Measurements from ENCODE around the gene ACTMAP. TPM values are rescaled to one million over a fixed set of nuclear protein-coding genes. Genes with fewer than 3 reads are reported as not detected.

ACTMAP gene
- total RNA-seq, 2 experiments from 2014 or later: 5.0 to 54.8 TPM

GRCh38 chr19:40743926-40744325, 6.4 kb downstream of the ACTMAP start:
- TF ChIP-seq CTCF (conservative IDR thresholded peaks at IDR 0.05; ENCODE audit: low read length) (no peak), EZH2phosphoT487 (IDR thresholded peaks at IDR 0.05; ENCODE audit: borderline replicate concordance, low read depth, low read length) (no peak)
- intact Hi-C loops (cut with micrococcal nuclease; ENCODE audit: unreplicated experiment): no loop called here
- H3K9me2 ChIP-seq (ENCODE audit: insufficient read depth, low read length): no peaks in the 10 kb centered on the region
- peaks cover 6% of the 10 kb centered on the region; the same call in 1 of the 2 replicates for H3K79me2 ChIP-seq (ENCODE audit: insufficient read depth, low read depth, low read length)
- H3K27ac ChIP-seq (ENCODE audit: low read depth, low read length, poor library complexity, severe bottlenecking): no peak overlapping the region
- H4K20me1 ChIP-seq (ENCODE audit: insufficient read depth, low read length): no peaks in the 10 kb centered on the region
- CTCF ChIA-PET (ENCODE audit: unreplicated experiment): no interaction called here
- peaks cover 13% of the 10 kb centered on the region for H3K4me1 ChIP-seq (ENCODE audit: insufficient read depth, low read length, poor library complexity, severe bottlenecking)
- no peak for DNase-seq (ENCODE audit: low spot score)
- no peak overlapping the region for H2AFZ ChIP-seq (ENCODE audit: low read length)
- BruUV-seq (replicated peaks): no TSS peak
- POLR2A ChIA-PET: interaction anchor here (0.9 kb wide), 1 partner anchor 17 kb away, joined by 3 read pairs; no protein-coding TSS in a partner anchor
- no peak overlapping the region for H3K4me2 ChIP-seq (ENCODE audit: low read length)
- peaks cover 10% of the 10 kb centered on the region; the same call in 1 of the 2 replicates for H3K36me3 ChIP-seq (ENCODE audit: insufficient read depth, low read length)
- H3K4me3 ChIP-seq (ENCODE audit: low read depth, low read length, poor library complexity, severe bottlenecking): no peak overlapping the region
- H3K9me3 ChIP-seq (ENCODE audit: low read length): no peaks in the 10 kb centered on the region

GRCh38 chr19:40742886-40743285, 7.4 kb downstream of the ACTMAP start:
- CTCF ChIA-PET (ENCODE audit: unreplicated experiment): no interaction called here

More at GRCh38 chr19:40742886-40743285, 7.4 kb downstream of the ACTMAP start:
- Histone ChIP-seq H3K79me2 (ENCODE audit: insufficient read depth, low read depth, low read length) (peaks cover 4% of the 10 kb centered on the region; the same call in 1 of the 2 replicates), H3K9me3 (ENCODE audit: low read length) (no peaks in the 10 kb centered on the region), H3K36me3 (ENCODE audit: insufficient read depth, low read length) (peaks cover 10% of the 10 kb centered on the region; the same call in 1 of the 2 replicates), H3K4me3 (ENCODE audit: low read depth, low read length, poor library complexity, severe bottlenecking) (no peak overlapping the region), H3K27ac (ENCODE audit: low read depth, low read length, poor library complexity, severe bottlenecking) (no peak overlapping the region), H3K4me2 (ENCODE audit: low read length) (no peak overlapping the region), H2AFZ (ENCODE audit: low read length) (no peak overlapping the region), H3K4me1 (ENCODE audit: insufficient read depth, low read length, poor library complexity, severe bottlenecking) (peaks cover 3% of the 10 kb centered on the region), H3K9me2 (ENCODE audit: insufficient read depth, low read length) (no peaks in the 10 kb centered on the region), H4K20me1 (ENCODE audit: insufficient read depth, low read length) (no peaks in the 10 kb centered on the region)
- no TSS peak for BruUV-seq (replicated peaks)
- intact Hi-C loops (cut with micrococcal nuclease; ENCODE audit: unreplicated experiment): no loop called here
- DNase-seq (ENCODE audit: low spot score): no peak
- TF ChIP-seq CTCF (conservative IDR thresholded peaks at IDR 0.05; ENCODE audit: low read length) (no peak), EZH2phosphoT487 (IDR thresholded peaks at IDR 0.05; ENCODE audit: borderline replicate concordance, low read depth, low read length) (no peak)
- POLR2A ChIA-PET: interaction anchor here (0.9 kb wide), 1 partner anchor 16 kb away, joined by 3 read pairs; no protein-coding TSS in a partner anchor

Data from OCI-LY7 (cell line).